CD4-positive, alpha-beta T cell treated with Interferon gamma for 1 hour (primary cell): ENCODE measurements around the gene KRTAP10-6.
"Not testable (repeated sequence)": the region's sequence is repeated elsewhere in the genome, so short reads cannot be mapped to it uniquely, and the experiment has no call there.

Source experiments
- DNase-seq: peaks from one replicate; pipeline ENCODE4 v3.0.0-alpha.2; 2020

KRTAP10-6 gene

GRCh38 chr21:44599264-44600029 is 7.1 kb upstream of the KRTAP10-6 start:
- DNase-seq = no peak

- no peak for DNase-seq
Observed at GRCh38 chr21:44598061-44598460, 5.8 kb upstream of the KRTAP10-6 start.

GRCh38 chr21:44596068-44596725 is 3.9 kb upstream of the KRTAP10-6 start:
- no peak for DNase-seq

GRCh38 chr21:44595524-44595923 is 3.2 kb upstream of the KRTAP10-6 start:
- DNase-seq = no peak

- no peak for DNase-seq
Observed at GRCh38 chr21:44594406-44594916, 2.2 kb upstream of the KRTAP10-6 start.

- no peak for DNase-seq
Observed at GRCh38 chr21:44593598-44594405, 1.5 kb upstream of the KRTAP10-6 start.

GRCh38 chr21:44591801-44592130 is 539 bp downstream of the KRTAP10-6 start:
- not testable (repeated sequence) for DNase-seq

GRCh38 chr21:44590897-44591800 is 1.2 kb downstream of the KRTAP10-6 start:
- DNase-seq = not testable (repeated sequence)

GRCh38 chr21:44590311-44590721 is 2.0 kb downstream of the KRTAP10-6 start:
- no peak for DNase-seq

GRCh38 chr21:44589586-44590305 is 2.6 kb downstream of the KRTAP10-6 start:
- no peak for DNase-seq

- DNase-seq = no peak
Observed at GRCh38 chr21:44589094-44589493, 3.2 kb downstream of the KRTAP10-6 start.

GRCh38 chr21:44585892-44586291 is 6.4 kb downstream of the KRTAP10-6 start:
- no peak for DNase-seq

GRCh38 chr21:44583800-44584147 is 8.5 kb downstream of the KRTAP10-6 start:
- DNase-seq = no peak

GRCh38 chr21:44583089-44583799 is 9.1 kb downstream of the KRTAP10-6 start:
- no peak for DNase-seq

GRCh38 chr21:44582055-44582454 is 10.2 kb downstream of the KRTAP10-6 start:
- DNase-seq = no peak

- no peak for DNase-seq
Observed at GRCh38 chr21:44581158-44581557, 11.1 kb downstream of the KRTAP10-6 start.

GRCh38 chr21:44580231-44580821 is 12.0 kb downstream of the KRTAP10-6 start, which contains the start of gene KRTAP10-5:
Gene KRTAP10-5, minus strand, starts transcription at chr21:44580604. Its CDS starts 26 bp downstream, at chr21:44580578.
- DNase-seq = not testable (repeated sequence)

- DNase-seq = no peak
Observed at GRCh38 chr21:44579833-44580144, 12.5 kb downstream of the KRTAP10-6 start.

- no peak for DNase-seq
Observed at GRCh38 chr21:44579056-44579832, 13.1 kb downstream of the KRTAP10-6 start.
